HG02970 (cell line): ENCODE measurements around the gene NDST4.
"Not testable (repeated sequence)": the region's sequence is repeated elsewhere in the genome, so short reads cannot be mapped to it uniquely, and the experiment has no call there.

Experiments
- ATAC-seq: cut with Tn5 transposase; IDR thresholded peaks from one replicate; pipeline ENCODE4 v1.9.1; 2021; ENCODE audit warnings: mild to moderate bottlenecking, moderate library complexity, moderate number of reproducible peaks; ENCODE audit not compliant: unreplicated experiment, low FRiP score

NDST4 gene

DNA sequence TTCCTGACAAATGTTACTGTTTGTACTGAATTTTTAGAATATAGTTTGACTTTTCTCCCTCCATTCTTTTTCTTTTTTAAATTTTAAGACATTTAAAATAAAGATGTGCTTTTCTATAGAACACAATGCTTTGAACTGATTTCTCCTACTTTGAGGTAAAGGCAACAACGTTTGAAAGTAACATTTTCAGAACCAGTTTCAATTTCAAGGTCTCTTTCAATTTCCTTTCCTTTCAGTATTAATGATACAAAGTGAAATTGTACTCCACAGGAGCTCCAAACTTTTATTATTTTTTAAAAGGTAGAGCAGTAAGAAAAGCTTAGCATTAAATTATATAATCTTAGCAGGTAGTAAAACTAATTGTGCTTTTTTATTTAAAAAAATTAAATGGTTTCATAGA, 54.9 kb downstream of the NDST4 start:
- ATAC-seq = no peak

DNA sequence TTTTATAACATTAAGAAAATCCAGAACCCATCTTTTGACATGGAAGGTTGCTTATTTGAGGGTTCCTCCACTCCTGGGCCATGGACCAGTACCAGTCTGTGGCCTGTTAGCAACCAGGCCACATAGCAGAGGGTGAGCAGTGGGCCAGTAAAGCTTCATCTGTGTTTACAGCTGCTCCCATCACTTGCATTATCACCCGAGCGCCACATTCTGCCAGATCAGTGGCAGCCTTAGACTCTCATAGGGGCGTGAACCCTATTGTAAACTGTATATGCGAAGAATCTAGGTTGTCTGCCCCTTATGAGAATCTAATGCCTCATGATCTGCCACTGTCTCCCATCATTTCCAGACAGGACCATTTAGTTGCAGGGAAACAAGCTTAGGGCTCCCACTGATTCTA, 58.6 kb downstream of the NDST4 start:
- ATAC-seq = no peak

DNA sequence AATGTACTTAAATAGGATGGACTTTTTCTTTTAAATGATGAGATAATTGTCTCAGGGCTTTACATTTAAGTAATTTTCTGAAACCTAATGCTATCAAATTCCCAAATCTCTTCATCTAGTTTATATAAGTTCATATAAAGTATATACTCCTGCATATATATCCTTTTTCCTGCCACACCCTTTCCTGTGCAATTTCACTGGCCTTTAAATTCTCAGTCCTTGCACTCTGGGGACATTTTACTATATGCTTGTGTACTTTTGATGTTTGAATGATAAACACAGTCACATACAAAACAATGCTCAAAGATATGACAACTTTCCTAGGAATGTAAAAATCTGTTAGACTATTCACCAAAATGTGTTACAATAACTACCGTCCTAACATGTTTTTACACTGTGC, 60.1 kb downstream of the NDST4 start:
- no peak for ATAC-seq

DNA sequence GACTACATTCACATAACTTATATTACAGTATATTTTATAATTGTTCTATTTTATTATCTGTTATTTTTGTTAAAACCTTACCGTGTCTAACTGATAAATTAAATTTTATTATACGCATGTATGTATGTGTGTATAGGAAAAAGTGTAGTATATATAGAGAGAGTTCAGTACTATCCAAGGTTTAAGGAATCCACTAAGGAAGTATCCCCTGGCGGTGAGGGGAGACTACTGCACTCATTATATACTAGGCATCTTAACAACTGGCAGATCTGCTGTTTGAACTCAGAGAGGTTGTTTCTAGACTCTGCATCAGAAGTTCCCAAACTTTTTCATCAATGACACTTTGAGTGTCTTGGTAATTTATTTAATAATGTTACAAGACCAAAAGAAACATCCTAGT, 70.9 kb downstream of the NDST4 start:
- no peak for ATAC-seq

DNA sequence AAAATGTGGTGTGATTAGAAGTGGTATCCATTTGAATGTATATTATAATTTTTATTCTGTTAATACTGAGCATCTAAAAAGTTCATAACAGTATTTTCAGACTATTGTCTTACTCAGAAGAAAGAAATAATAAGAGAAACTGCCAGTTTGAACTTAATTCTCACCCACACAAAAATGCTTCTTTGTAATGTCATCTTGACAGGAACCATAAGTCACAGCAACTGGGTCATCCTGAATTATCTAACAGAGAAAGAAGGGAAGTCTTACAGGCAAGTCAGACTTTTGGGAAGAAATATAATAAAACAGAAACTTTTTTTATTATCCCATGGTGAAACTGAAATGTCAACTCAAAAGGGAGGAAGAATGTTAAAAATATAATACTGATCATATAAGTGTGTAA, 83.1 kb downstream of the NDST4 start:
- ATAC-seq = no peak

DNA sequence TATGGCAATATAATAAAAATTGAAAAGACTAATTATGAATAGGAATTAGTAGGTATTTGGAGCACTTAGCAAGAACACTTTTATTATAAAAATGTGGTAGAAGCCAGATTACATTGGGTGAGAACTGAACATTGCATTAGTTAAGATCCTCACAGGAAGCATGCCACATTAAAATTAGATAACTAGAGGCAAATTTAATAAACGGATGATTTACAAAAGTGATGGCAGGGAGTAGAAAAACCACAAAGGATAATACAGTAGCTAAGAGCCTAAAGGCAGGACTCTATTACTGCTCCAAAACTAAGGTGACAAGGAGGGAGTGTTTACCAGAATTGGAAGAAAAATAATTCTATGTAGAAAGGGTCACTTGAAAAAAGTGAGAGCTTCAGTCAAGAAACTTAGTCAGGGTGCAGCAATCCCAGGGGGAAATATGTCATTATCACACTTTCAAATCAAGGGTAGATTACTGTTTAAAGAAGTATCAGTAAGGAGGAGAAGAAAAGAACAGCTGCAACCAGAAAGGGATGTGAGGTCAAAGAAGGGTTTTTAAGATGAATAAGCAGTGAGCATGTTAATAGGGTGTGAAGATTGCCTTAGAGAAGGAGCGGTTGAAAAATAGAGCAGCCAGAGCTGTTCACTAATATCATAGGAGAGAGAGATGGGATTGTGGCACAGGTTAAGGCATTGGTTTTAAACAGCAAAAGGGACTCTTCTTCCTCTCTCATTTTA, 84.6 kb downstream of the NDST4 start:
- no peak for ATAC-seq

DNA sequence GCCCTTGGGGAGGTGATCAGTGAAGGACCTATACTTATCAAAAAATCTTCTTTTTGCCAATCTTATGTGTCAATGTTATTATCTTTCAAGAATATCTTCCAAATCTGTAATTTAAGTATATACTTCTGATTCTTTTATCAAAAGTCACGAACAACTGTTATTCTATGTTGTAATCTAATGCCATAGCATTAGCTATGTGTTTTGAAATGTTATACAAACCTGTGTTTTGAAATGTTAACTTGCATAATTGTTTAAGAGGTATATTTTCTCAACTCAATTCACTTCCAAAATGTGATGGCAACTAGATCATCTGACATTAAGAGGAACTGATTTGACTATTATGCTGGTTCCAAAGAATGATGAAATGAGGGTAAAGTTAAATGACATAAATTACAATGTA, 113.5 kb downstream of the NDST4 start:
- no peak for ATAC-seq

DNA sequence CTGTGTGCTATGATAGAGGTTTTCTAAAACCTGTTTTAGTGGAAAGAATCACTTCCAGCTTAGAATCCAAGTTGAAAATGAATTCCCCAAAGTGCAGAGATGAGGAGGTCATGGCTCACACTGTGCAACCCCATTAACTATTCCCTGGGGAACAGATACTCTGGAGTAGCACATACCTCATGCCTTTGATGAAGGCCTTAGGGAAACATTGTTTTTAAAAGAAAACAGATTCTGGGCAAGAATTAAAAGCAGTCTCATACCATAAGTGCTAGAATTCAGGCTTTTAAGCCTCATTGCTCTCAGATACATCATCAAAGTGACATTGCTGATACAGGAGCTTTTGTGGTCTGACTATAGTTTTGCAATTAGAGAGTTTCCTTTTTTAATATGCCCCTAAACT, 115.1 kb downstream of the NDST4 start:
- no peak for ATAC-seq

DNA sequence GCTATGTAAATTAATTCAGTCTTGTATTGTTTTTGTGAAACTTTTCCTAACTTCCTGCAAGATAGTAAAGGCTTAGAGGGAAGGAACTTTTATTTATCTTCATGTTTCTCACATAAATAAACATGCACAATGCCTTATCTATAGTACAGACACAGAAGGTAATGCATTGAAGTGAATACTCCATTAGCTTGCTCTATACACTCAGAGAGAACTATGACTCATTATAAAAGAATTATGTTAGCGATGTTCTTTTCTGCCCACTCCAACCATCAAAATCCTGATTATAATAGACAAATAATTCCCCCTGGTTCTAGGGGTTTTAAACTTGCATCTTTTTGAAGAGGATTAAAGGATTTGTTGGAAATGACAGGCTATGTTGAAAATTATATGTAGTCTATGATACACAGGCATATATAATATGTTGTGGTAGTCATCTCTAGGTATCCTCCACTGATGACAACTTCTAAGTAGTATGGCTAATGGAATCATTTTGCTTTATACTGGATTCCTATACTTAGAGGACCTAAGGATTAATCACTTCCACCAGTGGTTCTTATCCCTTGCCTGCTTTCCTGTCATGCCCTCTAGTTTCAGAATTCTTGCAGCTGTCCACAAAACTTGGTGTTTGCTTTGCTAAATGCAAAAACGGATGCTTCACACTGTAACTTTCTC, 115.7 kb downstream of the NDST4 start:
- ATAC-seq = no peak

DNA sequence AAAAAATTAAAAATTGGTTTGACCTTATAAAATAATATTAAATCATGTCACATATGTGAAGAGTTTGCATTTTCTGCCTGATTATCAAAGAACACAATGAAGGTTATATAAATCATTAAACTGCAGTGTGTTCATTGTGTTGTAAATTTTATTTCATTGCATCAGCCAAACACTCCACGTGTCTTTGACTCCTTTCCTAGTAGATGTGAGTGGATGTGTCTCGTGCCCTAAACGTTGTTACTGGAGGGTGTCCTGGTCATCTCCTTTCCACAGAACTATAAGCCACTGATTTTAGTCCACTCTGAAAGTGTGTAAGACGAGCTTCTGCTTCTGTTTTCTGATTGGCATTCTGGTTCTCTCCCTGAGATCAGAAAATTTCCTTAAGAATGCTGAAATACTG, 127.3 kb downstream of the NDST4 start:
- ATAC-seq = no peak

DNA sequence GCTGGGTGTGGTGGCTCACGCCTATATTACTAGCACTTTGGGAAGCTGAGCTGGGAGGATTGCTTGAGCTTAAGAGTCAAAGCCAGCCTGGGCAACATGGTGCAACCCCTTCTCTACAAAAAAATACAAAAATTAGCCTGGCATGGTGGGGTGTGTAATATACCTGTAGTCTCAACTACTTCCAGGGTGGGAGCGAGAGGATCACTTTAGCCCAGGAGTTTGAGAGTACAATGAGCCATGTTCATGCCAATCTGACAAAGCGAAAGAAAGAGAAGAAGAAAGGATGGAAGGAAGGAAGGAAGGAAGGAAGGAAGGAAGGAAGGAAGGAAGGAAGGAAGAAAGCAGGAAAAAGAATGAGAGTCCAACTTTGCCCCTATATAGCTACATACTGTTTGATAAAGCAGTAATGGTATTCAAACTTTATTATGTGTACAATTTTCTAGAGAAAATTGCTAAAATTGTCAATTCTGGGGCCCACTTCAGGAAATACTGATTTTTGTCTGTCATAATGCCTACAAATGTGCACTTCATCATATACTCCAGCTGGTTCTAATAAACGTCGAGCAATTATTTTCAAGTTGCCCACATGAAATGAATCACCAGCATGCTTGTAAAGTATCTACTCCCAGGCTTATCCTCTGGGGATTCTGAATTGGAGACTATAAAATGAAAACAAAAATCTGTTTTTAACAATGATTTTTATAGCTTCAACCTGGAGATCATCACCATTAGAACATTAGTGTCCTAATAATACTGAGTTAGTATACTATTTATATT, 132.3 kb downstream of the NDST4 start:
- ATAC-seq = no peak

DNA sequence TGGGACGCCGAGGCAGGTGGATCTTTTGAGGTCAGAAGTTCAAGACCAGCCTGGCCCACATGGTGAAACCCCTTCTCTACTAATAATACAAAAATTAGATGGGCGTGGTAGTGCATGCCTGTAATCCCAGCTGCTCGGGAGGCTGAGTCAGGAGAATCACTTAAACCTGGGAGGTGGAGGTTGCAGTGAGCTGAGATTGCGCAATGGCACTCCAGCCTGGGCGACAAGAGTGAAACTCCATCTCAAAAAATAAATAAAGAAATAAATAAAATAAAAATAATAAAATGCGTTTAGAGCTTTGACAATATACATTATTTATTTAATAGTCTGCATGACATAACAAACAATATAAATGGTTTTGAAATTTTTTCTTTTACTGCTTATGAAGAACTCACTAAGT, 133.0 kb downstream of the NDST4 start:
- ATAC-seq = not testable (repeated sequence)

DNA sequence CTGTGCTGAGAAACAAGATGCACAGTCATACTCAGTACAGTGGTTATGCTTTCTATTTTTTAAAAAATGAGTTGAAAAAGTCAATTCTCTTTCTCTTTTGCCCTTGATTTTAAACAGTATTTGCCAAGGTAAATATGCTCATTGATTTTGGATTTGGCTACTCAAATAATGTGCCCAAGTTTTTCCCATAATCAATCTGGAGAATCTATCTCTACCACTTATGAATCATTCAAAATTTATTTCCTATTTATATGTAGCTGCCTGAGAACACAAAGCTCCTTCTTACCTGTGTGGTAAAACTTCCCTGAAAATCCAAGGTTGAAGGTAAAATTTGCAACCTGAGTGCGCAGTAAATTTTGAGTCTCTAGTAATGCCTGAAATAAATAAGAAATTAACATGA, 136.5 kb downstream of the NDST4 start:
- ATAC-seq = no peak

DNA sequence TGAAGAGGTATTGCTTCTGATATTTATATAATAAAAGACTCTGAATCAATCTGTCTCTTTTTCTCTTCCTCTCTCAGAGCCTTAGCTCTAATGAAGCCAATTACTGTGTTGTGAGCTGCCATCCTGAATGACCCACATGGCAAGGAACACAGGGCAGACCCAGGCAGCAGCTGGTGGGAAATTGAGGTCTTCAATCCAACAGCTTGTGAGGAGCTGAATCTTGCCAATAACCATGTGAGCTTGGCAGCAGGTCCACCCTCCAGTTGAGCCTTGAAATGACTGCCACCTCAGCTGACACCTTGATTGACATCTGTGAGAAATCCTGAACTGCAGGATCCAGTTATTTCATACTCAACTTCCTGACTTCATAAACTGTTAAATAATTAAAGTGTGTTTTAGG, 149.4 kb downstream of the NDST4 start:
- ATAC-seq = no peak

DNA sequence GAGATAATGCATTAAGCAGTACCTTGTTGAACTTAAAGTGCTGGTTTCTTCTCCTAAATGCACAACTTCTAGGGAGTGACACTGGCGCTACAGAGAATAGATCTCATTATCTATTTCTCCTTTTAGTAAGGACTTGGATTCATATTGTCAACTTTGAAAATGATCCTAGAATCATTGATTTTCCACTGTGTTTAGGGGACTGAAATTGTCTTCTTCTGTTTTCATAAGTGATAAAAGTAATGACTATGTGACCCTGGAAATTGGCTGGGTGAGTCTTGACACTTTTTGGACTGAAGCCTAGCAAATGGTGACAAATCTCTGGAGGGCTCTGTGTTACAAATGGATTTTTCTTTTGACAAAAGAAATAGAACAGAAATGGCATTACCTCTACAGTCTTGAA, 167.8 kb downstream of the NDST4 start:
- ATAC-seq = no peak

DNA sequence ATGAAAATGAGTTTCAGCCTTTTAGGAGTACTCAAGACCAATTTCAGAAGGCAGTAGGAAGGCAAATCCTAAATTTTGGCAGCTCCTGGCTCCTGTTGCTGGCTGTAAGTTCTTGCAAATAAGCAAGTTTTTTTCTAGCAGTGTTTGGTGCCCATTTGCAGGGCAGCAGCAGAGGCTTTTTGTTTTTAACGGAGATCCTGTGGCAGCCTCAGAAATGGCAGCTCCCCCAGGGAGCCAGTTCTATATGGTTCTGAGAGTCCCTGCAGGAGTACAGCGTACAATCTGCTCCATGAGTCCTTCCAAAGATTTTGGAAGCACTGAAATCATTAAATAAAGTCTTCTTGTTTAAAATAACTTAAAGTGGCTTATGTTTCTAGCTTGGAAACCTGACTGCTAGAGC, 171.9 kb downstream of the NDST4 start:
- no peak for ATAC-seq

DNA sequence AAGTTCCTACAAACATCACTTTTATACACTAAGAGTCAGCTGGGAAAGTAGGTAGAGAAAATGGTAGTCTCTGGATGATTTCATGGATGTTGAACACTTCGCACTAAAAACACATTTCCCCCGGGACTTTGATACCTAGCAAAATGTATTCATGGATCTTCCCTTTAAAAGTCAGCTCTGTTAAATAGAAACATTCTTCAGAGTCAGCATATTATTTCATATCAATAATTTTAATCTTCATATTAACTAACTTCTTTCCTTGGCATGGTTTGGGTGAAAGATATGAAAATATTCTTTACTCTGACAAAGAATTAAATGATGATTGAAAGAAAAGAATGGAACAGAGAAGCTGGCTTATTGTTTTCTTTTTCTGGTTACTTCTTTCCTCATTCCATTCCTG, 185.5 kb downstream of the NDST4 start:
- no peak for ATAC-seq

DNA sequence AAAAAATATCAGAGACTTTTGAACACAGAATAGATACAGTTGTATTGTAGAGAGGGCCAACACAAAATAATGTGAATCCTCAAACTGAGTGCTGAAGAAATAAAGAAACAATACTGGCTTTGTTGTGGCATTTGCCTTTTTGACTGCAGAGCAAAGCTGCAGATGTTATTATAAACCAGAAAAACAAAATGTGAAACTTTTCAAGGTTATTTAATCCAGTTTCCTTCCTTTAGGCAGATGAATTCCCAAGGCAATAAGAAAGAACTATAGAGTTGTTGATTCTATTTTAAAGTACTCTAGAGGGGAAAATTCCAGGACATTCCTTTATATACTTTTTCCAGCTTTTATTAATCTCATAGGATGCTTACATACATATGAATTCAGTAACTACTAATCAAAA, 186.8 kb downstream of the NDST4 start:
- no peak for ATAC-seq

DNA sequence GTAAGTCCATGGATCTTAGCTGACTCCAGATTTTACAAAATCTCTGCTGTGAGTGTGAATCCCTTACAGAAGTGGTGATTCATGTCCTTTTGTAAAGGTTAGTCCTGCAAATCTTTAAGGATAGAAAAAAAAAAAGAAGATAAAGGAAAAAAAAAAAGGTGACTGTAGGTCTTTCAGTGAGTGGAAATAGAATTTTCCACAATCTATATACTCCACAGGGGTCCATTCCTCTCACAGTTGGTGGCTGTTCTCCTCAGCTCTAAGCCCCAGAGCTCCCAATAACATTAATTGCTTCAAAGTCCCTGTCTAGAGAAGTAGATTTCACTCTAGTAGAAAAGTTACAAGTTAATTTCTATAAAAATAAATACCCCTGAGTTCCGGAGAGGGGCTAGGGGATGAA, 189.1 kb downstream of the NDST4 start:
- ATAC-seq = no peak

DNA sequence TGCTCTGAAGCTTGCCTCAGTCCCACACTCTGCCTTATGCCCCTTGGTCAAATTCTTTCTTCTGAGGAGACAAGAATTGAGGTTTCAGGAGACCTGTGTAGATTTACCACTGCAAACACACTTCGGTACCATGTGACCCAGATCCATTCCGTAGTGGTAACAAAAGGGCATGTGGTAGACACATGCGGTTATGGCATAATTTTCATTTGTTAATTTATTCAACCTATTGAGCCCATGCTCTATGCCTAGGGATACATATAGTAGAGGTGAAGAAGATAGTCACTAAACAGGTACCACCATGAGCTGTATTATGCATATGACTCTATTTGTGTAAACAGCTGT, 190.9 kb downstream of the NDST4 start:
- no peak for ATAC-seq

DNA sequence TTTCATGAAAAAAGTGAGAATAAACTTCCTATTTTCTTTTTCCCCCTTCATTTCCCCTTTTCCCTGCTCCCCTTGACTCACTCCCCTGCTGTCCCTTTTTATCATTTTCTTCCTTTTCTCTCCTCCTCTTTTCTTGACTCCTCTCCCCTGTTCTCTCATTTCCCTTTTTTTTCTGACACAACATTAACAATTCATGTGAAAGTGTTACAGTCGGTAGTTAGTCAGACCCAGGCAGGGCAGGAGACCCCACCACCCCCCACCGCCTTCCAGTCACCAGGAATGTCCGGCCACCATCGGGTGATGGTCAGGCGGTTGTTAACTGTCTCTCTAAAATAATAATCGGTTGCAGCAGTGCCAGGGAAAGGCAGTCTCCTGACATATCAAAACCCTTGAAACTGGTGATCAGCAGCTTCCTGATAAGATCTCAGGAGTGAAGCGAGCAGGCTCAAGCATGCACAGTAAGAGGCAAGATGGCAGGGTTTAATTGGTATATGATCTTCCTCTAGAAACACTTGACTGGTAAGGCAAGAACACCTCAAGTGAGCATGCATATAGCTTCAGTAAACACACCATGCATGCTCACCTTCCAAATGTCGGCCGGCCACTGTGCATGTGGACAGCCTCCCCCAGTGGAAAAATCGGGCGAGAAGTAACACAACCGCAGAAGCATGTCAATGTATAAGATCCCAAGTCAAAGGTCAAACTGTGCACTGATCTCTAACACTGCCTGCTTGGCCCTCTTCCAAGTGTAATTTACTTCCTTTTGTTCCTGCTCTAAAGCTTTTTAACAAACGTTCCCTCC, 191.4 kb downstream of the NDST4 start:
- ATAC-seq = no peak
